AG04450 (cell line): ENCODE results near the gene EIF1AD. TPM values are rescaled to one million over a fixed set of nuclear protein-coding genes. Genes with fewer than 3 reads are reported as not detected.

Experiments
- CTCF ChIA-PET: fragments of 300-600, 350-600 bp; formaldehyde crosslinking; extraction: SDS; loops from one replicate; lab custom pipeline; 2022; ENCODE audit warnings: antibody characterized with exemption, inconsistent platforms; lab: Charles Lee
- POLR2A ChIA-PET: fragments of 350-600 bp; formaldehyde crosslinking; extraction: SDS; loops from one replicate; lab custom pipeline; 2021; ENCODE audit warnings: antibody characterized with exemption, inconsistent platforms; lab: Yijun Ruan, JAX
- DNase-seq: peaks from one replicate; pipeline ENCODE4 v3.0.0-alpha.2; 2011; ENCODE audit warnings: low read depth, low spot score
- H3K27ac ChIP-seq: one replicate; pipeline ENCODE4 v1.5.1; 2012; ENCODE audit warnings: low read depth, low read length, control low read depth
- H3K27me3 ChIP-seq: one replicate; pipeline ENCODE4 v1.6.0; 2012; ENCODE audit warnings: low read length; ENCODE audit not compliant: control insufficient read depth, insufficient read depth
- H3K4me3 ChIP-seq: 2 replicates; pipeline ENCODE4 v1.5.1; 2011; ENCODE audit warnings: mild to moderate bottlenecking, low read depth, low read length, control low read depth
- H3K9me3 ChIP-seq: 2 replicates; pipeline ENCODE4 v1.5.1; 2012; ENCODE audit warnings: low read length; ENCODE audit not compliant: control insufficient read depth, insufficient read depth
- polyA plus RNA-seq: library from polyadenylated mRNA; depleted of rRNA; stranded (reverse); fragments of >200 nt; gene quantifications from 2 replicates; pipeline ENCODE4 v1.2.3, GENCODE V29; 2011
- TF ChIP-seq, protein P1 (sequence below): IDR thresholded peaks from 2 replicates; pipeline ENCODE4 v1.5.1; 2011; ENCODE audit warnings: low read depth, low read length, control low read depth, inconsistent platforms

EIF1AD gene
- polyA plus RNA-seq, 1 experiment, result 23.9 TPM

DNA sequence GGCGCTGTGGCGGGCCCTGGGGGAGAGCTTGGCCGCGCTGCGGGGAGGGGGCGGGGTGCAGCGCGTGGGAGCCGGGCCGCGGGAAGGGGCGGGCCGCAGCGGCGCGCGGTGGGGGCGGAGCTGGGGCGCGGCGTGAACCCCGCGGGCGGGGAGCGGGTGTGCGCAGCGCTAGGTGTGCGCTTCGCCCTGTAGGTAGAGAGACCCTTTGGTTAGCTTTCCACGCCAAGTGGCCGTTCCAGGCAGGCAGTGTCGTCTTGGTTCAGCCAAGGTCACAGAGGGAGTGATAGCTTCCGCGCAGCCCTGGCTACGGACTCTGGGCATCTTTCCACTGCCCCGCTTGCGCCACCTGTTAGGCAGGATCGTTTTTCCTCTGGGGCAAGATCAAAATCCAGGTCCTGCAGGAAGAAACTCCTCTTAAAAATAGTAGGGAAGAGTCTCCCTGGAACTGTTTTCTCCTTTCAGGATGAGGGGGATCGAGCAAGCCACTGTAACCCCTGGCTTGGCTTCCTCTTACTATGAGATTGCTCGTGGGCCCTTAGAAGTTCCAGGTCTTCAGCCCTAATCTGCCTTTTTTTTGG is 780 bp upstream of the EIF1AD start:
- no peak for DNase-seq
- Histone ChIP-seq H3K27ac (peak overlapping the region; percentile 99), H3K4me3 (peak overlapping the region; percentile 75), H3K27me3 (no peaks in the 10 kb centered on the region), H3K9me3 (no peaks in the 10 kb centered on the region; the same call in 1 of the 2 replicates)
- POLR2A ChIA-PET, result interaction anchor here (0.5 to 1.7 kb wide), 12 partner anchors 20 to 841 kb away, joined by 3 to 8 read pairs (median 4); partner anchors contain the start of genes CCDC85B, CFL1, FIBP and RCE1
- CTCF ChIA-PET, result interaction anchor here (0.7 to 1.2 kb wide), 5 partner anchors 20 to 143 kb away, joined by 3 to 7 read pairs (median 3); partner anchors contain the start of genes FIBP and MUS81
- TF ChIP-seq, protein P1, sequence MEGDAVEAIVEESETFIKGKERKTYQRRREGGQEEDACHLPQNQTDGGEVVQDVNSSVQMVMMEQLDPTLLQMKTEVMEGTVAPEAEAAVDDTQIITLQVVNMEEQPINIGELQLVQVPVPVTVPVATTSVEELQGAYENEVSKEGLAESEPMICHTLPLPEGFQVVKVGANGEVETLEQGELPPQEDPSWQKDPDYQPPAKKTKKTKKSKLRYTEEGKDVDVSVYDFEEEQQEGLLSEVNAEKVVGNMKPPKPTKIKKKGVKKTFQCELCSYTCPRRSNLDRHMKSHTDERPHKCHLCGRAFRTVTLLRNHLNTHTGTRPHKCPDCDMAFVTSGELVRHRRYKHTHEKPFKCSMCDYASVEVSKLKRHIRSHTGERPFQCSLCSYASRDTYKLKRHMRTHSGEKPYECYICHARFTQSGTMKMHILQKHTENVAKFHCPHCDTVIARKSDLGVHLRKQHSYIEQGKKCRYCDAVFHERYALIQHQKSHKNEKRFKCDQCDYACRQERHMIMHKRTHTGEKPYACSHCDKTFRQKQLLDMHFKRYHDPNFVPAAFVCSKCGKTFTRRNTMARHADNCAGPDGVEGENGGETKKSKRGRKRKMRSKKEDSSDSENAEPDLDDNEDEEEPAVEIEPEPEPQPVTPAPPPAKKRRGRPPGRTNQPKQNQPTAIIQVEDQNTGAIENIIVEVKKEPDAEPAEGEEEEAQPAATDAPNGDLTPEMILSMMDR, result peak; percentile 28

DNA sequence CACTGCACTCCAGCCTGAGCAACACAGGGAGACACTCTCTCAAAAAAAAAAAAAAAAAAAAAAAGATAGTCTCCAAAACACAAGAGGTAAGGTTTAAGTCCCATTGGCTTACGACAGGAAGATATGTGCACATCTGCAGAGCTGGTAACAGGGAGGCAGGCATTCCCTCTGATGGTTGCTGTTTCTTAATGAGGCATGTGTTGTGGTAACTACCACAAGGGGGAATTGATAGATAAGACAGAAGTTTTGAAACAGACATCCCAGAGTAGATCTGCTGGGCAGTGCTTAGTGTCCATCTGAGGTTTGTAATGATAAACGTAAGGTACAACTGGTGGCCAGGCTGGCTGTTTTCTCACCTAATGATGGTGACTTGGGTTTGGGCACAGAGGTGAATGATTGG is 4.7 kb downstream of the EIF1AD start:
- TF ChIP-seq, protein P1, result no peak
- Histone ChIP-seq H3K27me3 (no peaks in the 10 kb centered on the region), H3K27ac (no peak overlapping the region), H3K4me3 (no peak overlapping the region), H3K9me3 (no peaks in the 10 kb centered on the region)
- ChIA-PET CTCF (no interaction called here), POLR2A (no interaction called here)
- no peak for DNase-seq

DNA sequence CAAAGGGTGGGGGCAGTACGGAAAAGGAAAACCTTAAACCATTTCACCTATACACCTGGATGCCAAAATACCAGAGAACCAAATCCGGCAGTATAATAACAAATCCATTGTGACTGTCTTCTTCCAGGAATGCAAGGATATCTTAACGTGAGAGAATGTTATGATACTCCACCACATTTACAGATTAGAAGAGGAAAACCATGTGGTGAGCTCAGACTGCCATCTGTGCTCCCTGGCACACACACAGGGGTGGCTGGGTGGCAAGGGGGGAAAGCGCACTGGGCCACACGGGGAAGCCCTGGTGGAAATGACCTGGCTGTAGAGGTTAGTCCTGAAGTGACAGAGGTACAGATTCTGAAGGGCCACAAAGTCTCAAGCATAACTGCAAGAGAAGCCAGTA is 9.9 kb downstream of the EIF1AD start:
- H3K4me3 ChIP-seq, result no peak overlapping the region
- CTCF ChIA-PET, result interaction anchor here (1.1 to 7.5 kb wide), 5 partner anchors 26 to 132 kb away, joined by 3 to 157 read pairs (median 3); partner anchors contain the start of genes CCDC85B and FIBP
- no peak for DNase-seq
- no peak overlapping the region for H3K27ac ChIP-seq
- H3K9me3 ChIP-seq, result no peaks in the 10 kb centered on the region
- TF ChIP-seq, protein P1, result no peak
- POLR2A ChIA-PET, result no interaction called here
- no peaks in the 10 kb centered on the region for H3K27me3 ChIP-seq

DNA sequence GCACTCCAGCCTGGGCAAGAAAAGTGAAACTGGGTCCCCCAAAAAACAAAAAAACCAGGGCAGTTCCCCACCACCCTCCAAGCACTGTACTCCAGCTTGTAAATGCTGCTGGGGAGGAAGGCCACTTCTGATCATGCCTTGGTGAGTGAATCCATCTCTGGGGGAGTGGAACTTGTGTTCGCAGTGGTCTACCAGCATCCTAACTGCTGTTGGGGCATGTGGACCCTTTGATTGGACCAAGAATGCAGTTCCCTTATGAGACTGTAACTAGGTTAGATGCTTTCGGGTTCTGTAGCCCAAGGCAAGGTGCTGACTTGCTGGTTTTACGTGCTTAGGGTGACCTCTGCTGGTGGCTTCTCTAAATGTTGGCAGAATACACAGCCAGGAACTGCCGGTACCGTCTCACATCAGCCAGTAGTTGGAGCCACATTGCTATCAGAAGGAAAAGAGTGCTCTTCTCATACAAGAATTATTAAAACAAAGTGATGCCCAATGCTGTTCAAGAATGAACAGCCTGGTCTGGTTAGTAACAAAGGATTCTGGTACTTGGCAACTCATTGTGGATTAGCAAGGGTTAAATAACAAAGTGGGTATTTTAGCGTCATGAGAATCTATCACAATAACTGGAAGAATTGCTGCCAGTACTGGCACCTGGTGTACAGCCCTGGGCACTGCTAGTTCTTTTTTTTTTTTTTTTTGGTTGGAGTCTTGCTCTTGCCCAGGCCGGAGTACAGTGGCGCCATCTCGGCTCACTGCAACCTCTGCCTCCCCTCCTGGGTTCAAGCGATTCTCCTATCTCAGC is 13.0 kb downstream of the EIF1AD start:
- POLR2A ChIA-PET, result interaction anchor here (0.6 to 1.2 kb wide), 3 partner anchors 10 to 104 kb away, joined by 4 to 7 read pairs (median 5); partner anchors contain the start of gene FIBP
- Histone ChIP-seq H3K4me3 (no peak overlapping the region), H3K27me3 (no peaks in the 10 kb centered on the region), H3K27ac (no peak overlapping the region), H3K9me3 (no peaks in the 10 kb centered on the region)
- CTCF ChIA-PET, result interaction anchor here (0.6 to 7.5 kb wide), 14 partner anchors 10 to 283 kb away, joined by 3 to 157 read pairs (median 3); partner anchors contain the start of genes CCDC85B, FIBP and KAT5
- TF ChIP-seq, protein P1, result peak; percentile 97
- peak; percentile 92 for DNase-seq
